OCI-LY3 (cell line): Measurements from ENCODE around the gene CDAN1.
A peak's percentile ranks its signal among the peaks of the same experiment; 100 is the strongest.

ENCODE experiments used
- H2AFZ ChIP-seq: fragments of 200-600, 300-600 bp; shearing (Covaris generic); 2 replicates; pipeline ENCODE4 v1.6.0; 2014; ENCODE audit warnings: antibody characterized with exemption, low read depth, low read length
- H3K27ac ChIP-seq: fragments of 200-600, 300-600 bp; sonication (generic); 2 replicates; pipeline ENCODE4 v1.5.1; 2014; ENCODE audit warnings: mild to moderate bottlenecking, low read length, moderate library complexity, mixed read lengths
- H3K27me3 ChIP-seq: fragments of 200-600, 300-600 bp; sonication (generic); 2 replicates; pipeline ENCODE4 v1.6.1; 2014; ENCODE audit warnings: low read depth, low read length, mixed read lengths
- H3K36me3 ChIP-seq: fragments of 200-600, 300-600 bp; sonication (generic); replicated peaks from 2 replicates; pipeline ENCODE3; 2014; ENCODE audit warnings: low read depth, low read length, mixed read lengths
- H3K4me1 ChIP-seq: fragments of 300-600, 200-600 bp; sonication (generic); 2 replicates; pipeline ENCODE4 v1.6.1; 2014; ENCODE audit warnings: low read length, mixed read lengths
- H3K4me2 ChIP-seq: fragments of 200-600, 300-600 bp; sonication (generic); 2 replicates; pipeline ENCODE4 v1.6.1; 2014; ENCODE audit warnings: low read length, mixed read lengths
- H3K4me3 ChIP-seq: fragments of 300-600, 200-600 bp; sonication (generic); 2 replicates; pipeline ENCODE4 v1.5.1; 2014; ENCODE audit warnings: antibody characterized with exemption, mild to moderate bottlenecking, low read length, moderate library complexity
- H3K79me2 ChIP-seq: fragments of 300-600, 200-600 bp; shearing (Covaris generic); 2 replicates; pipeline ENCODE4 v1.6.1; 2014; ENCODE audit warnings: mild to moderate bottlenecking, low read length, mixed read lengths
- H3K9ac ChIP-seq: fragments of 300-600, 200-600 bp; shearing (Covaris generic); 2 replicates; pipeline ENCODE4 v1.6.0; 2014; ENCODE audit warnings: mild to moderate bottlenecking, low read length, moderate library complexity
- H3K9me3 ChIP-seq: fragments of 200-600, 300-600 bp; shearing (Covaris generic); 2 replicates; pipeline ENCODE4 v1.6.1; 2014; ENCODE audit warnings: low read length, mixed read lengths; ENCODE audit not compliant: insufficient read depth
- H4K20me1 ChIP-seq: fragments of 200-600, 300-600 bp; sonication (generic); 2 replicates; pipeline ENCODE4 v1.6.1; 2016; ENCODE audit warnings: low read length, mixed read lengths; ENCODE audit not compliant: insufficient read depth
- CTCF ChIP-seq: fragments of 200-600, 300-600 bp; sonication (generic); IDR thresholded peaks from 2 replicates; pipeline ENCODE4 v1.5.1; 2014; ENCODE audit warnings: antibody characterized with exemption, low read length, low read depth
- EZH2phosphoT487 ChIP-seq: fragments of 200-600 bp; shearing (Covaris generic); IDR thresholded peaks from 2 replicates; pipeline ENCODE4 v1.6.1; 2018; ENCODE audit warnings: antibody characterized with exemption, mixed run types, low read depth

CDAN1 gene

GRCh38 chr15:42704492-42704926 is 32.4 kb downstream of the CDAN1 start:
- TF ChIP-seq EZH2phosphoT487 (no peak), CTCF (peak; percentile 88)
- no peaks in the 10 kb centered on the region for H3K36me3 ChIP-seq
- H3K9me3 ChIP-seq = no peaks in the 10 kb centered on the region
- no peaks in the 10 kb centered on the region for H4K20me1 ChIP-seq
- no peaks in the 10 kb centered on the region for H3K4me1 ChIP-seq
- H3K27me3 ChIP-seq = peaks cover 5% of the 10 kb centered on the region; the same call in 1 of the 2 replicates
- H3K4me2 ChIP-seq = peak overlapping the region; percentile 55
- H3K4me3 ChIP-seq = peak overlapping the region; percentile 22; the same call in 1 of the 2 replicates
- no peak overlapping the region for H3K27ac ChIP-seq
- H3K9ac ChIP-seq = no peak overlapping the region
- H3K79me2 ChIP-seq = no peaks in the 10 kb centered on the region
- H2AFZ ChIP-seq = 0 out of 2 replicates have a peak overlapping the region, but pooled peaks have one; percentile 45

- no peaks in the 10 kb centered on the region for H3K79me2 ChIP-seq
- H2AFZ ChIP-seq = no peak overlapping the region
- H3K4me1 ChIP-seq = no peaks in the 10 kb centered on the region
- no peaks in the 10 kb centered on the region for H3K36me3 ChIP-seq
- H4K20me1 ChIP-seq = no peaks in the 10 kb centered on the region
- H3K4me2 ChIP-seq = no peak overlapping the region
- no peaks in the 10 kb centered on the region for H3K9me3 ChIP-seq
- H3K4me3 ChIP-seq = no peak overlapping the region
- TF ChIP-seq CTCF = no peak
- TF ChIP-seq EZH2phosphoT487 = no peak
- H3K27ac ChIP-seq = no peak overlapping the region
- H3K27me3 ChIP-seq = peaks cover 5% of the 10 kb centered on the region; the same call in 1 of the 2 replicates
- H3K9ac ChIP-seq = no peak overlapping the region
Observed at GRCh38 chr15:42696626-42697025, 40.3 kb downstream of the CDAN1 start.

- no peaks in the 10 kb centered on the region for H4K20me1 ChIP-seq
- no peak overlapping the region for H3K4me2 ChIP-seq
- no peaks in the 10 kb centered on the region for H3K4me1 ChIP-seq
- TF ChIP-seq CTCF (no peak), EZH2phosphoT487 (no peak)
- H3K4me3 ChIP-seq = no peak overlapping the region
- no peaks in the 10 kb centered on the region for H3K36me3 ChIP-seq
- H2AFZ ChIP-seq = no peak overlapping the region
- H3K27me3 ChIP-seq = no peaks in the 10 kb centered on the region
- H3K27ac ChIP-seq = no peak overlapping the region
- H3K9ac ChIP-seq = no peak overlapping the region
- H3K9me3 ChIP-seq = no peaks in the 10 kb centered on the region
- no peaks in the 10 kb centered on the region for H3K79me2 ChIP-seq
Observed at GRCh38 chr15:42695527-42696071, 41.3 kb downstream of the CDAN1 start.

GRCh38 chr15:42694398-42694797 is 42.5 kb downstream of the CDAN1 start:
- Histone ChIP-seq H3K9ac (no peak overlapping the region), H3K9me3 (no peaks in the 10 kb centered on the region), H3K27ac (no peak overlapping the region), H3K4me2 (no peak overlapping the region), H3K79me2 (no peaks in the 10 kb centered on the region), H4K20me1 (no peaks in the 10 kb centered on the region), H3K4me3 (no peak overlapping the region), H2AFZ (no peak overlapping the region), H3K36me3 (no peaks in the 10 kb centered on the region), H3K27me3 (no peaks in the 10 kb centered on the region), H3K4me1 (no peaks in the 10 kb centered on the region)
- no peak for TF ChIP-seq EZH2phosphoT487
- no peak for TF ChIP-seq CTCF
